Lower leg skin (tissue), 4 donors: ENCODE measurements around the gene ZC3H7A. TPM values are rescaled to one million over a fixed set of nuclear protein-coding genes. Genes with fewer than 3 reads are reported as not detected.
"Not testable (repeated sequence)": the region's sequence is repeated elsewhere in the genome, so short reads cannot be mapped to it uniquely, and the experiment has no call there.

Experiments
- DNase-seq, 2 donors: peaks; one replicate each; pipeline ENCODE4 v3.0.0-alpha.2; 2019; ENCODE audit warnings: low spot score in 2 of 2
- H3K4me3 ChIP-seq: fragments of 200-600 bp; sonication (generic); 2 replicates; pipeline ENCODE4 v1.5.1; 2017; ENCODE audit warnings: mild to moderate bottlenecking, low read depth; ENCODE audit not compliant: poor library complexity, severe bottlenecking
- POLR2A ChIP-seq, 2 donors: fragments of 450-650 bp; IDR thresholded peaks; one replicate each; pipeline ENCODE4 v1.6.1; 2016 to 2017; ENCODE audit warnings: antibody characterized with exemption in 2 of 2, mild to moderate bottlenecking in 1 of 2, moderate library complexity in 1 of 2
- WGBS, 2 donors: methylation state at CpG; one replicate each; pipeline ENCODE4 v1.1.5; 2018; 5-methylcytosine and 5-hydroxymethylcytosine counted together
- intact Hi-C: fragments of 100-400 bp; cut with DNase I; formaldehyde crosslinking; loops from one replicate; pipeline ENCODE4 v1.15.0; 2023; ENCODE audit warnings: low total_unique reads
- total RNA-seq, 4 donors: library from RNA; depleted of rRNA; stranded (reverse); fragments of >200 nt; gene quantifications; one replicate each; pipeline ENCODE4 v1.1.0, GENCODE V29; 2016
- TF ChIP-seq, protein P1 (sequence below), 3 donors: fragments of 450-650 bp; IDR thresholded peaks; one replicate each; pipeline ENCODE4 v1.5.1; 2016; ENCODE audit warnings: antibody characterized with exemption in 3 of 3, mild to moderate bottlenecking in 3 of 3, moderate library complexity in 2 of 3

The ZC3H7A gene
- total RNA-seq, 4 donors from 2014 or later = 22.0 to 46.6 (median 31.3) TPM

DNA sequence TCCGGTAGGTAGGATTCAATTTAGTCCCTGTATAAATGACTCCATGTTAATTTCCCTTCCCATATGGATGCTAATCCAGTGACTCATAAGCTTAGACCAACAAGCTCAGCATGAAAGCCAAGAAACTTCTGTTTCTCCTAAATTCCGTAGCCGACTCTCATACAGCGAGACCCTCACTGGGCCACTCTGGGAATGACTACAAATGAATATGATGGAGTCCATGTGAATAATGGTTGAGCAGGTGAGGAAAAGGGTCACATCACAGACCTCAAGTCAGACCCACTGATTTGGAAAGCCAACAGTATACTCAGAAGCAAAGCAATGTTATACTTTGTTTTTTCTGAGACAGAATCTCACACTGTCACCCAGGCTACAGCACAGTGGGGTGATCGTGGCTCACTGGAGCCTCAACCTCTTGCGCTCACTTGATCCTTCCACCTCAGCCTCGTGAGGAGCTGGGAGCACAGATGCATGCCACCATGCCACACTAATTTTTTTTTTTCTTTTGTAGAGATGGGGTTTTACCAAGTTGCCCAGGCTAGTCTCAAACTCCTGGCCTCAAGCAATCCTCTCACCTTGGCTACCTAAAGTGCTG lies 39.7 kb upstream of the ZC3H7A start:
- no peak for DNase-seq
- WGBS, 2 donors = 79 to 80% methylated on average over 7 of the region's 7 CpGs
- TF ChIP-seq POLR2A (IDR thresholded peaks at IDR 0.05) = no peak
- TF ChIP-seq, protein P1, sequence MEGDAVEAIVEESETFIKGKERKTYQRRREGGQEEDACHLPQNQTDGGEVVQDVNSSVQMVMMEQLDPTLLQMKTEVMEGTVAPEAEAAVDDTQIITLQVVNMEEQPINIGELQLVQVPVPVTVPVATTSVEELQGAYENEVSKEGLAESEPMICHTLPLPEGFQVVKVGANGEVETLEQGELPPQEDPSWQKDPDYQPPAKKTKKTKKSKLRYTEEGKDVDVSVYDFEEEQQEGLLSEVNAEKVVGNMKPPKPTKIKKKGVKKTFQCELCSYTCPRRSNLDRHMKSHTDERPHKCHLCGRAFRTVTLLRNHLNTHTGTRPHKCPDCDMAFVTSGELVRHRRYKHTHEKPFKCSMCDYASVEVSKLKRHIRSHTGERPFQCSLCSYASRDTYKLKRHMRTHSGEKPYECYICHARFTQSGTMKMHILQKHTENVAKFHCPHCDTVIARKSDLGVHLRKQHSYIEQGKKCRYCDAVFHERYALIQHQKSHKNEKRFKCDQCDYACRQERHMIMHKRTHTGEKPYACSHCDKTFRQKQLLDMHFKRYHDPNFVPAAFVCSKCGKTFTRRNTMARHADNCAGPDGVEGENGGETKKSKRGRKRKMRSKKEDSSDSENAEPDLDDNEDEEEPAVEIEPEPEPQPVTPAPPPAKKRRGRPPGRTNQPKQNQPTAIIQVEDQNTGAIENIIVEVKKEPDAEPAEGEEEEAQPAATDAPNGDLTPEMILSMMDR (IDR thresholded peaks at IDR 0.05) = no peak
- intact Hi-C loops = no loop called here
- no peak overlapping the region for H3K4me3 ChIP-seq

DNA sequence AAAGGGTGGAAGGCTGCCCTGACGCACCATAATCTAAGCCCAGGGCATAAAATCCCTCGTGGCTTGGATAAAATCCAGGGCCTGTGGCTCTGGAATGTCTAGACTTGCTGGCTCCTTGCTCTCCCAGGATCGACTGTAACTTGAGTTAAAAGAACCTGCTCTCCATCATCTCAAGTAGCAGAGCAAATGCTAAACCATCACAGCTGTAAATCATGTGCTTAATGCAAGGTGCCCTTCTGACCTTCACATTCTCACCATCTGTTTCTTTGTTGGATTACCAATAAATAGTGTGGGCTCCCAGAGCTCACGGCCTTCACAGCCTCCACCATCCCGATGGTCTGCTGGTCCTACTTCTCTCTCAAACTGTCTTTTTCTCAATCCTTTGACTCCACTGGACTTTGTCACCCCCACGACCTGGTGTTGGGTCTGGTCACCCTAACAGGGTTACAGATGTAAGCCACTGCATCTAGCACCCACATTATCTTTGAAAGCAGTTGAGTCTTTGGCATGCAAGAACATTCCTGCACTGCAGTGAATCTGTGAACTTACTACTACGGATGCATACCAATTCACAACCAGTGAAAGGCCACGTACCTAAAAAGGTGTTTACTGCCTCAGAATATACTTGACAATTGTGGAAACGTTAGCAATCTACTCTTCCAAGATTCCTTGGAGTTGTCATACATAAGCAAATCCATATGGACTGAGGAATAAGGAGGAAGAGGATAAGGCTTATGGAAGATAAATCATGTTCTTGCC lies 39.0 kb upstream of the ZC3H7A start:
- no peak for TF ChIP-seq POLR2A (IDR thresholded peaks at IDR 0.05)
- TF ChIP-seq, protein P1 (IDR thresholded peaks at IDR 0.05) = no peak
- H3K4me3 ChIP-seq = no peak overlapping the region
- no peak for DNase-seq
- WGBS, 2 donors = 47 to 53% methylated on average over 9 of the region's 9 CpGs
- intact Hi-C loops = no loop called here

DNA sequence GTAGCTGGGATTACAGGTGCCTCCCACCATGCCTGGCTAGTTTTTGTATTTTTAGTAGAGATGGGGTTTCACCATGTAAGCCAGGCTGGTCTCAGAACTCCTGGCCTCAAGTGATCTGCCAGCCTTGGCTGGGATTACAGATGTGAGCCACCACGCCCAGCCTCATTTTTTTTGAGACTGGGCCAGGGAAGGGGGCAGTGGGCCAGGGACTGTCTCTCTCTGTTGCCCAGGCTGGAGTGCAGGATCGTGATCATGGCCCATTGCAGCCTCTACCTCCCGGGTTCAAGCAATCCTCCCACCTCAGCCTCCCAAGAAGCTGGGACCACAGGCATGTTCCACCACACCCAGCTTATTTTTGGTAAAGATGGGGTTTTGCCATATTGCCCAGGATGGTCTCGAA lies 38.3 kb upstream of the ZC3H7A start:
- DNase-seq = no peak
- intact Hi-C loops = no loop called here
- 63 to 65% methylated on average over 4 of the region's 4 CpGs for WGBS, 2 donors
- no peak overlapping the region for H3K4me3 ChIP-seq
- TF ChIP-seq, protein P1 (IDR thresholded peaks at IDR 0.05) = no peak
- TF ChIP-seq POLR2A (IDR thresholded peaks at IDR 0.05) = no peak

- H3K4me3 ChIP-seq = no peak overlapping the region
- no peak for TF ChIP-seq POLR2A (IDR thresholded peaks at IDR 0.05)
- TF ChIP-seq, protein P1 (IDR thresholded peaks at IDR 0.05) = no peak
- intact Hi-C loops = no loop called here
- 51 to 52% methylated on average over 6 of the region's 6 CpGs for WGBS, 2 donors
- DNase-seq = no peak
Observed at GRCh38 chr16:11833951-11834695, 37.1 kb upstream of the ZC3H7A start.

DNA sequence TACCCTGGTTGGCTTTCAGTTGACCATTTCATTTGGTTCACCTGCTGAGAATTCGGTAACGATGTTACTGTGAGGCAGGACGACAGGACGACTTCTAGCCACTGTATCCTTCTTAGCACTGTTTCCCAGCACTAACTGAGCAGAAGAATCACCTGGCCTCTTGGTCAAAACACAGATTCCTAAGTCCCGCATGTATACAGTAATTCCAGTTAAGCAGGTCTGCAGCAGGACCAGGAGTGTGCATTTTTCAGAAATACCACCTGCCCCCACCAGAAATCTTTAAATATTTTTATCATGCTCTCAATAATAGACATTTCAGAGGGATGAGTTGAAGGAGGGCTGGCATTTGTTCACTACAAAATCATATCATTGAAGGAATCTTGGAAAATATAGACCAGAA lies 31.6 kb upstream of the ZC3H7A start:
- no peak overlapping the region for H3K4me3 ChIP-seq
- intact Hi-C loops = no loop called here
- WGBS, 2 donors = 78 to 84% methylated on average over 5 of the region's 5 CpGs
- TF ChIP-seq POLR2A (IDR thresholded peaks at IDR 0.05) = no peak
- TF ChIP-seq, protein P1 (IDR thresholded peaks at IDR 0.05) = no peak
- no peak for DNase-seq

DNA sequence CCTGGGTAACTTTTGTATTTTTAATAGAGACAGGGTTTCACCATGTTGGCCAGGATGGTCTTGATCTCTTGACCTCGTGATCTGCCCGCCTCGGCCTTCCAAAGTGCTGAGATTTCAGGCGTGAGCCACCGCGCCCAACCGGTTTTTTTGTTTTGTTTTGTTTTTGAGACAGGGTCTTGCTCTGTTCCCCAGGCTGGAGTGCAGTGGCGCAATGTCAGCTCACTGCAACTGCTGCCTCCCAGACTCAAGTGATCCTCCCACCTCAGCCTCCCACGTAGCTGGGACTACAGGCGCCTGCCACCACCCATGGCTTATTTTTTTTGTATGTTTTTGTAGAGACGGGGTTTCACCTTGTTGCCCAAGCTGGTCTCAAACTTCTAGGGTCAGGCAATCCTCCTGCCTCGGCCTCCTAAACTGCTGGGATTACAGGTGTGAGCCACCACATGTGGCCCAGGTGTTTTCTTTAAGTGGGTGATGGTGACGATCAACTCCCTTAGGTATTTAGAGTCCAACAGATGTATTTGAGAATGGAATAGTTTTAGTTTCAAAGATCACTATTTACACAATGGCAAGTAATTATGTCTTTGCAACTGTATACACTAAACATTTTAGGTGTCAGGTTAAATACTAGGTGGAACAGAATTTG lies 28.6 kb upstream of the ZC3H7A start:
- intact Hi-C loops, H3K4me3 ChIP-seq, DNase-seq: not testable (repeated sequence)
- 95 to 98% methylated on average over 13 of the region's 13 CpGs for WGBS, 2 donors
